IMR-90 (cell line): Measurements from ENCODE around the gene PLOD1. TPM values are rescaled to one million over a fixed set of nuclear protein-coding genes. Genes with fewer than 3 reads are reported as not detected.

Experiments
- ATAC-seq: fragments of 200-7000 bp; cut with Tn5 transposase; 2 replicates; pipeline ENCODE4 v1.9.1; 2020; ENCODE audit warnings: low read depth, mild to moderate bottlenecking, moderate library complexity
- BruUV-seq: library from RNA; stranded (reverse); fragments of 400-500 nt; replicated peaks from 2 replicates; lab custom pipeline; 2021; lab: Mats Ljungman, UMichigan
- CTCF ChIA-PET: fragments of 300-600 bp; formaldehyde crosslinking; extraction: SDS; loops from one replicate; lab custom pipeline; 2021; ENCODE audit warnings: antibody characterized with exemption; lab: Yijun Ruan, JAX
- POLR2A ChIA-PET: fragments of 300-600 bp; sonication (Branson Sonifier 250); formaldehyde crosslinking; loops from one replicate; lab custom pipeline; 2022; ENCODE audit warnings: antibody characterized with exemption; ENCODE audit not compliant: unreplicated experiment; lab: Charles Lee
- DNase-seq: peaks from one replicate; pipeline ENCODE4 v3.0.0; 2013
- H2AFZ ChIP-seq: replicated peaks from 2 replicates; pipeline ENCODE3; 2013; ENCODE audit warnings: low read length, mild to moderate bottlenecking; ENCODE audit not compliant: poor library complexity
- H2AK5ac ChIP-seq: 2 replicates; pipeline ENCODE4 v1.6.1; 2013; ENCODE audit warnings: low read depth, low read length, inconsistent platforms
- H2AK9ac ChIP-seq: replicated peaks from 2 replicates; pipeline ENCODE3; 2013; ENCODE audit warnings: mild to moderate bottlenecking, low read depth, low read length, moderate library complexity; ENCODE audit not compliant: poor library complexity
- H2BK120ac ChIP-seq: 2 replicates; pipeline ENCODE4 v1.6.1; 2013; ENCODE audit warnings: low read depth, low read length, inconsistent platforms
- H2BK15ac ChIP-seq: 3 replicates; pipeline ENCODE4 v1.6.1; 2013; ENCODE audit warnings: low read depth, low read length, inconsistent platforms
- H2BK20ac ChIP-seq: 2 replicates; pipeline ENCODE4 v1.6.1; 2013; ENCODE audit warnings: low read depth, mild to moderate bottlenecking, inconsistent platforms, low read length, moderate library complexity
- H2BK5ac ChIP-seq: 2 replicates; pipeline ENCODE4 v1.6.1; 2013; ENCODE audit warnings: mild to moderate bottlenecking, low read depth, low read length, inconsistent platforms; ENCODE audit not compliant: poor library complexity, severe bottlenecking
- H3K14ac ChIP-seq: replicated peaks from 2 replicates; pipeline ENCODE4 v1.6.1; 2013; ENCODE audit warnings: low read depth, low read length, inconsistent platforms
- H3K18ac ChIP-seq: 2 replicates; pipeline ENCODE4 v1.6.1; 2013; ENCODE audit warnings: low read depth, low read length, control low read depth
- H3K23ac ChIP-seq: 2 replicates; pipeline ENCODE4 v1.6.1; 2013; ENCODE audit warnings: low read depth, low read length, inconsistent platforms
- H3K27ac ChIP-seq: 2 replicates; pipeline ENCODE4 v1.5.1; 2013; ENCODE audit warnings: mild to moderate bottlenecking, control low read depth, low read length; ENCODE audit not compliant: insufficient read depth
- H3K27me3 ChIP-seq: 2 replicates; pipeline ENCODE4 v1.6.1; 2013; ENCODE audit warnings: low read length; ENCODE audit not compliant: control insufficient read depth, insufficient read depth
- H3K36me3 ChIP-seq: 2 replicates; pipeline ENCODE4 v1.6.1; 2013; ENCODE audit warnings: low read length, mixed read lengths; ENCODE audit not compliant: control insufficient read depth, insufficient read depth
- H3K4ac ChIP-seq: 2 replicates; pipeline ENCODE4 v1.6.1; 2013; ENCODE audit warnings: low read depth, low read length, inconsistent platforms
- H3K4me1 ChIP-seq: 2 replicates; pipeline ENCODE4 v1.6.1; 2013; ENCODE audit warnings: low read length, mixed read lengths; ENCODE audit not compliant: control insufficient read depth, insufficient read depth
- H3K4me2 ChIP-seq: 2 replicates; pipeline ENCODE4 v1.6.1; 2013; ENCODE audit warnings: low read depth, mild to moderate bottlenecking, control low read depth, low read length, moderate library complexity
- H3K4me3 ChIP-seq: 2 replicates; pipeline ENCODE4 v1.5.1; 2013; ENCODE audit warnings: low read depth, mild to moderate bottlenecking, control low read depth, low read length, moderate library complexity; ENCODE audit not compliant: insufficient read depth
- H3K56ac ChIP-seq: 2 replicates; pipeline ENCODE4 v1.6.1; 2013; ENCODE audit warnings: low read length, inconsistent platforms; ENCODE audit not compliant: insufficient read depth; ENCODE audit errors: extremely low read depth
- H3K79me1 ChIP-seq, 2 experiments: 2 replicates each; pipeline ENCODE4 v1.6.1; 2013; ENCODE audit warnings: low read length in 2 of 2, inconsistent platforms in 1 of 2, low read depth in 1 of 2
- H3K9ac ChIP-seq: 2 replicates; pipeline ENCODE4 v1.6.1; 2013; ENCODE audit warnings: low read depth, low read length, control low read depth
- H3K9me1 ChIP-seq: 2 replicates; pipeline ENCODE4 v1.6.1; 2013; ENCODE audit warnings: low read length, inconsistent platforms; ENCODE audit not compliant: insufficient read depth
- H3K9me3 ChIP-seq: 2 replicates; pipeline ENCODE4 v1.6.1; 2013; ENCODE audit warnings: low read length; ENCODE audit not compliant: control insufficient read depth, insufficient read depth
- H4K20me1 ChIP-seq: 2 replicates; pipeline ENCODE4 v1.6.1; 2013; ENCODE audit warnings: low read length, inconsistent platforms; ENCODE audit not compliant: insufficient read depth
- H4K5ac ChIP-seq: 2 replicates; pipeline ENCODE4 v1.6.1; 2013; ENCODE audit warnings: mild to moderate bottlenecking, low read depth, low read length, control low read depth
- H4K8ac ChIP-seq, 2 experiments: 2 replicates each; pipeline ENCODE4 v1.6.1; 2013; ENCODE audit warnings: low read depth in 2 of 2, low read length in 2 of 2, control low read depth in 1 of 2, inconsistent platforms in 1 of 2
- H4K91ac ChIP-seq: 2 replicates; pipeline ENCODE4 v1.6.1; 2013; ENCODE audit warnings: low read depth, low read length, inconsistent platforms; ENCODE audit not compliant: insufficient read depth
- BHLHE40 ChIP-seq: fragments of 150-350 bp; IDR thresholded peaks from 2 replicates; pipeline ENCODE4 v1.6.1; 2016; ENCODE audit warnings: mild to moderate bottlenecking, low read depth, low read length
- CEBPB ChIP-seq: IDR thresholded peaks from 2 replicates; pipeline ENCODE4 v1.6.1; 2012; ENCODE audit warnings: low read depth, low read length, improper control_type of control experiment
- CHD1 ChIP-seq: IDR thresholded peaks from 2 replicates; pipeline ENCODE4 v1.6.1; 2012; ENCODE audit warnings: low read depth, low read length, improper control_type of control experiment
- FOS ChIP-seq: fragments of 150-350 bp; IDR thresholded peaks from 2 replicates; pipeline ENCODE4 v1.6.1; 2016; ENCODE audit warnings: low read depth, low read length
- MAFK ChIP-seq: IDR thresholded peaks from 2 replicates; pipeline ENCODE4 v1.6.1; 2012; ENCODE audit warnings: low read depth, low read length, improper control_type of control experiment
- MAZ ChIP-seq: IDR thresholded peaks from 2 replicates; pipeline ENCODE4 v1.6.1; 2012; ENCODE audit warnings: low read depth, mild to moderate bottlenecking, low read length, improper control_type of control experiment, moderate library complexity, borderline replicate concordance
- MXI1 ChIP-seq: IDR thresholded peaks from 2 replicates; pipeline ENCODE4 v1.6.1; 2012; ENCODE audit warnings: low read depth, mild to moderate bottlenecking, low read length, moderate library complexity, borderline replicate concordance
- NFE2L2 ChIP-seq: fragments of 150-350 bp; IDR thresholded peaks from 2 replicates; pipeline ENCODE4 v1.6.1; 2016; ENCODE audit warnings: low read depth, mild to moderate bottlenecking, low read length
- POLR2A ChIP-seq: IDR thresholded peaks from 2 replicates; pipeline ENCODE4 v1.6.1; 2012; ENCODE audit warnings: mild to moderate bottlenecking, low read depth, low read length
- RAD21 ChIP-seq: IDR thresholded peaks from 2 replicates; pipeline ENCODE4 v1.6.1; 2012; ENCODE audit warnings: low read length, improper control_type of control experiment
- RCOR1 ChIP-seq: IDR thresholded peaks from 2 replicates; pipeline ENCODE4 v1.6.1; 2012; ENCODE audit warnings: mild to moderate bottlenecking, low read length, improper control_type of control experiment; ENCODE audit not compliant: insufficient replicate concordance
- RFX5 ChIP-seq: IDR thresholded peaks from 2 replicates; pipeline ENCODE4 v1.8.0; 2012; ENCODE audit warnings: low read depth, mild to moderate bottlenecking, low read length, moderate library complexity
- SMC3 ChIP-seq: fragments of 150-350 bp; IDR thresholded peaks from 2 replicates; pipeline ENCODE4 v1.6.1; 2016; ENCODE audit warnings: low read depth, mild to moderate bottlenecking, antibody characterized with exemption, low read length, moderate library complexity
- WGBS, 2 experiments: methylation state at CpG; one replicate each; pipeline versions ENCODE4 v1.1.5 to v1.1.7; 2013; ENCODE audit warnings: missing lambda C conversion rate in 2 of 2; ENCODE audit not compliant: insufficient read length in 1 of 2; ENCODE audit errors: extremely low coverage in 2 of 2; 5-methylcytosine and 5-hydroxymethylcytosine counted together
- dilution Hi-C: fragments of 300-500 bp; cut with HindIII; formaldehyde crosslinking; loops from one replicate; pipeline ENCODE4 v1.14.3; 2018; ENCODE audit warnings: low sequenced_read_pairs; ENCODE audit not compliant: unreplicated experiment
- in situ Hi-C: fragments of 300-500 bp; cut with MboI; formaldehyde crosslinking; loops from 3 replicates; pipeline ENCODE4 v1.14.3; 2019; ENCODE audit warnings: low sequenced_read_pairs, inconsistent platforms, mixed read lengths
- intact Hi-C: fragments of 100-400 bp; cut with micrococcal nuclease; formaldehyde crosslinking; loops from 2 replicates; pipeline ENCODE4 v1.10.0; 2022
- polyA plus RNA-seq, 3 experiments: library from polyadenylated mRNA; depleted of rRNA; stranded (reverse); fragments of >200 nt; gene quantifications; 2 replicates each; pipeline ENCODE4 v1.2.3, GENCODE V29; 2012; ENCODE audit warnings: low replicate concordance in 1 of 3
- total RNA-seq: library from RNA; depleted of rRNA; stranded (reverse); fragments of >200 nt; gene quantifications from 2 replicates; pipeline ENCODE4 v1.2.3, GENCODE V29; 2012
- TF ChIP-seq, protein P1 (sequence below): conservative IDR thresholded peaks from 2 replicates; pipeline ENCODE4 v1.5.1; 2012; ENCODE audit warnings: mild to moderate bottlenecking, low read depth, low read length, improper control_type of control experiment
- TF ChIP-seq, protein P2 (sequence below): fragments of 150-350 bp; IDR thresholded peaks from 2 replicates; pipeline ENCODE4 v1.6.1; 2016; ENCODE audit warnings: low read depth, mild to moderate bottlenecking, low read length, moderate library complexity, borderline replicate concordance
- TF ChIP-seq, protein P3 (sequence below): fragments of 150-350 bp; IDR thresholded peaks from 2 replicates; pipeline ENCODE4 v1.6.1; 2017; ENCODE audit warnings: mild to moderate bottlenecking, antibody characterized with exemption, low read length, low read depth

Gene PLOD1
- total and polyA plus RNA-seq, 2 of the 4 experiments (the other 2 are of a cell fraction): 283 to 609 TPM

DNA sequence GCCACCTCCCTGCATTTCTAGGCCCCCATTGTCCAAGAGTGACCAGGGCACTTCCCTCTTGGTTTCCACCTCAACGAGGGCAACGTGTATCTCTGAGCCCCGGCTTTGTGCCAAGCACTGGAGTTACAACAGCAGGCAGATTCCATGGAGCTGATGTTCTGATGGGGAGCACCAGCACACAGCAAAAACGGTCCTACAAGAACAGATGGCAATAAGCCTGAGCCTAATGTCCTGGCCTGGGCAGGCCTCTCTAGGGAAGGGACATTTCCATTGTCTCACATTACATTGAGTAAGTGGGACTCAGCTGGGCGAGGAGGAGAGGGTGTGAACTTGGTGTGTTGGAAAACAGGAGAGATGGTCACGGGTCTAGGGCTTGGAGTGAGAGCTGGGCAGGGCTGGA lies 48.6 kb upstream of the PLOD1 start:
- no TSS peak for BruUV-seq
- POLR2A ChIA-PET: interaction anchor here (0.5 kb wide), 1 partner anchor 155 kb away, joined by 3 read pairs; no protein-coding TSS in a partner anchor
- TF ChIP-seq RCOR1 (no peak), FOS (no peak), SMC3 (no peak), RFX5 (no peak), MAZ (no peak), POLR2A (no peak), NFE2L2 (no peak), BHLHE40 (no peak), RAD21 (no peak), CHD1 (no peak), MXI1 (no peak), CEBPB (no peak), MAFK (no peak)
- TF ChIP-seq, protein P1, sequence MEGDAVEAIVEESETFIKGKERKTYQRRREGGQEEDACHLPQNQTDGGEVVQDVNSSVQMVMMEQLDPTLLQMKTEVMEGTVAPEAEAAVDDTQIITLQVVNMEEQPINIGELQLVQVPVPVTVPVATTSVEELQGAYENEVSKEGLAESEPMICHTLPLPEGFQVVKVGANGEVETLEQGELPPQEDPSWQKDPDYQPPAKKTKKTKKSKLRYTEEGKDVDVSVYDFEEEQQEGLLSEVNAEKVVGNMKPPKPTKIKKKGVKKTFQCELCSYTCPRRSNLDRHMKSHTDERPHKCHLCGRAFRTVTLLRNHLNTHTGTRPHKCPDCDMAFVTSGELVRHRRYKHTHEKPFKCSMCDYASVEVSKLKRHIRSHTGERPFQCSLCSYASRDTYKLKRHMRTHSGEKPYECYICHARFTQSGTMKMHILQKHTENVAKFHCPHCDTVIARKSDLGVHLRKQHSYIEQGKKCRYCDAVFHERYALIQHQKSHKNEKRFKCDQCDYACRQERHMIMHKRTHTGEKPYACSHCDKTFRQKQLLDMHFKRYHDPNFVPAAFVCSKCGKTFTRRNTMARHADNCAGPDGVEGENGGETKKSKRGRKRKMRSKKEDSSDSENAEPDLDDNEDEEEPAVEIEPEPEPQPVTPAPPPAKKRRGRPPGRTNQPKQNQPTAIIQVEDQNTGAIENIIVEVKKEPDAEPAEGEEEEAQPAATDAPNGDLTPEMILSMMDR: no peak
- TF ChIP-seq, protein P2, sequence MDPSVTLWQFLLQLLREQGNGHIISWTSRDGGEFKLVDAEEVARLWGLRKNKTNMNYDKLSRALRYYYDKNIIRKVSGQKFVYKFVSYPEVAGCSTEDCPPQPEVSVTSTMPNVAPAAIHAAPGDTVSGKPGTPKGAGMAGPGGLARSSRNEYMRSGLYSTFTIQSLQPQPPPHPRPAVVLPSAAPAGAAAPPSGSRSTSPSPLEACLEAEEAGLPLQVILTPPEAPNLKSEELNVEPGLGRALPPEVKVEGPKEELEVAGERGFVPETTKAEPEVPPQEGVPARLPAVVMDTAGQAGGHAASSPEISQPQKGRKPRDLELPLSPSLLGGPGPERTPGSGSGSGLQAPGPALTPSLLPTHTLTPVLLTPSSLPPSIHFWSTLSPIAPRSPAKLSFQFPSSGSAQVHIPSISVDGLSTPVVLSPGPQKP: no peak
- TF ChIP-seq, protein P3, sequence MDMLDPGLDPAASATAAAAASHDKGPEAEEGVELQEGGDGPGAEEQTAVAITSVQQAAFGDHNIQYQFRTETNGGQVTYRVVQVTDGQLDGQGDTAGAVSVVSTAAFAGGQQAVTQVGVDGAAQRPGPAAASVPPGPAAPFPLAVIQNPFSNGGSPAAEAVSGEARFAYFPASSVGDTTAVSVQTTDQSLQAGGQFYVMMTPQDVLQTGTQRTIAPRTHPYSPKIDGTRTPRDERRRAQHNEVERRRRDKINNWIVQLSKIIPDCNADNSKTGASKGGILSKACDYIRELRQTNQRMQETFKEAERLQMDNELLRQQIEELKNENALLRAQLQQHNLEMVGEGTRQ: no peak
- intact Hi-C loops (no loop called here), dilution Hi-C loops (no loop called here), in situ Hi-C loops (no loop called here)
- no peak overlapping the region for H3K4me3 ChIP-seq
- no peak overlapping the region for H2BK120ac ChIP-seq
- H3K23ac ChIP-seq: no peak overlapping the region
- H2BK15ac ChIP-seq: no peak overlapping the region
- H2AK5ac ChIP-seq: no peak overlapping the region
- H3K14ac ChIP-seq: no peak overlapping the region
- no peak overlapping the region for H2AFZ ChIP-seq
- no peak overlapping the region for H4K5ac ChIP-seq
- no peak overlapping the region for H3K18ac ChIP-seq
- H2BK5ac ChIP-seq: no peak overlapping the region
- H4K91ac ChIP-seq: no peak overlapping the region
- H2AK9ac ChIP-seq: peak overlapping the region; percentile 72
- no peak for ATAC-seq
- no peaks in the 10 kb centered on the region for H3K4me1 ChIP-seq
- CTCF ChIA-PET: no interaction called here
- H3K27ac ChIP-seq: no peak overlapping the region
- no peaks in the 10 kb centered on the region for H4K20me1 ChIP-seq
- H4K8ac ChIP-seq: no peak overlapping the region
- no peaks in the 10 kb centered on the region; the same call in 1 of the 2 replicates for H3K9me3 ChIP-seq
- WGBS, 2 experiments: 54% methylated on average over 5 of the region's 6 CpGs; no CpG with 5 or more reads in 1 of the 2 experiments
- no peaks in the 10 kb centered on the region for H3K9me1 ChIP-seq
- H3K4ac ChIP-seq: no peak overlapping the region
- H3K36me3 ChIP-seq: no peaks in the 10 kb centered on the region
- no peaks in the 10 kb centered on the region for H3K79me1 ChIP-seq
- no peak overlapping the region for H3K9ac ChIP-seq
- peaks cover 42% of the 10 kb centered on the region for H3K27me3 ChIP-seq
- no peak for DNase-seq
- H3K4me2 ChIP-seq: no peak overlapping the region
- no peak overlapping the region for H2BK20ac ChIP-seq
- H3K56ac ChIP-seq: no peak overlapping the region
